ENCODE measurements around the gene SLC49A3. TPM values are rescaled to one million over a fixed set of nuclear protein-coding genes. Genes with fewer than 3 reads are reported as not detected.

Gene SLC49A3
- polyA plus RNA-seq, 1 experiment: 2.8 TPM

DNA sequence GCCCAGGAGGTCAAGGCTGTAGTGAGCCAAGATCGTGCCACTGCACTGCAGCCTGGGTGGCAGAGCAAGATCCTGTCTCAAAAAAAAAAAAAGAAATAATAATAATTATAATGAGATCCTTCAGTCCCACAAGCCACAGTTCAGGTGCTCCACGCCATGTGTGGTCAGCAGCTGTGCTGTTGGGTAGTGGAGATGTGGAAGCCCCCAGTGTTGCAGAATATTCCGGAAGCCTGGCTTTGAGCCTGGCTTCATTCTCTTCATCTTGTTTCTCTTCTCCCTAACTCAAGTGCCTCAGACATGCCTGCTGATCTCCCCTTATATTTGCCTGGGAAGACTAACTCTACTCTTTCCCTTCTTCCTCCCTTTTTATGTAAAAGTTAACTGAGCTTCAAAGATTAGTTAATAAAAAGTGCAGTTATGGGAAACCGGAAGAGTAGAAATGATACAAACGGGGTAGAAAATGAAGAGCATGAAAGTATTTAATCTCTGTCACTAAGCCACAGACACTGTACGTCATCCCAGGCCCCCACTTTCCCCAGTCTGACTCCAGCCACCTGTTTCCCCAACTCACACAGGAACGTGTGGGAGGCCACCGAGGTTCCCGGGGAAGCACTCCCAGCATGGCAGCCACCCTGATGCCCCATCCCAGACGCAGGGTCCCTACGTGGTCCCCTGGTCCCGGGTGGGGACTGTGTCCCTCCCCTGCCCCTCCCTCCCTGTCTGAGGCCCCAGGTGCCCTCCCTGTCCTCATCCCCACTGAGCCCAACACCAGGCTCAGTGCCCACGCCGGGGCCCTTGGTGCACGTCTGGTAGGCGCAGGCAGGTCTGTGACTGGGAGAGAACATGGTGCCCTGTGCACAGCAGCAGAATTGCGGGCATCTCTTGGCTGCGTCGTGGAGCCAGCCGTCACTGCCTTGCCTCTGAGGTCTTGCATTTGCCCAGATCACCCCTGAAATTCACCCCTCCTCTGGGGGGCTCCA is 40.7 kb upstream of the SLC49A3 start:
- no peak overlapping the region for H3K4me3 ChIP-seq (ENCODE audit: low read depth, low read length)
- H3K27me3 ChIP-seq (ENCODE audit: control insufficient read depth, insufficient read depth, low read length): no peaks in the 10 kb centered on the region
- ChIA-PET CTCF (interaction anchor here (1.0 to 2.2 kb wide), 2 partner anchors 12 to 13 kb away, joined by 3 to 6 read pairs; no protein-coding TSS in a partner anchor), POLR2A (no interaction called here)
- no peak for TF ChIP-seq CTCF (IDR thresholded peaks at IDR 0.05; ENCODE audit: insufficient read depth, low read depth, low read length)
- DNase-seq (ENCODE audit: low read depth): no peak
- H3K36me3 ChIP-seq (ENCODE audit: control insufficient read depth, insufficient read depth, low read length): peaks cover 27% of the 10 kb centered on the region

- Histone ChIP-seq H3K27me3 (ENCODE audit: control insufficient read depth, insufficient read depth, low read length) (no peaks in the 10 kb centered on the region), H3K36me3 (ENCODE audit: control insufficient read depth, insufficient read depth, low read length) (peaks cover 19% of the 10 kb centered on the region), H3K4me3 (ENCODE audit: low read depth, low read length) (no peak overlapping the region)
- no peak for DNase-seq (ENCODE audit: low read depth)
- CTCF ChIA-PET: no interaction called here
- no peak for TF ChIP-seq CTCF (IDR thresholded peaks at IDR 0.05; ENCODE audit: insufficient read depth, low read depth, low read length)
- POLR2A ChIA-PET: interaction anchor here (0.6 kb wide), 1 partner anchor 204 kb away, joined by 5 read pairs; no protein-coding TSS in a partner anchor
Observed at GRCh38 chr4:727576-727975, 38.6 kb upstream of the SLC49A3 start.

- Histone ChIP-seq H3K36me3 (ENCODE audit: control insufficient read depth, insufficient read depth, low read length) (peaks cover 19% of the 10 kb centered on the region), H3K4me3 (ENCODE audit: low read depth, low read length) (no peak overlapping the region), H3K27me3 (ENCODE audit: control insufficient read depth, insufficient read depth, low read length) (no peaks in the 10 kb centered on the region)
- CTCF ChIA-PET: interaction anchor here (0.6 to 0.7 kb wide), 2 partner anchors 14 to 37 kb away, joined by 3 to 4 read pairs; no protein-coding TSS in a partner anchor
- no peak for TF ChIP-seq CTCF (IDR thresholded peaks at IDR 0.05; ENCODE audit: insufficient read depth, low read depth, low read length)
- DNase-seq (ENCODE audit: low read depth): no peak
- POLR2A ChIA-PET: interaction anchor here (0.6 kb wide), 1 partner anchor 204 kb away, joined by 5 read pairs; no protein-coding TSS in a partner anchor
Observed at GRCh38 chr4:726838-727237, 37.9 kb upstream of the SLC49A3 start.

DNA sequence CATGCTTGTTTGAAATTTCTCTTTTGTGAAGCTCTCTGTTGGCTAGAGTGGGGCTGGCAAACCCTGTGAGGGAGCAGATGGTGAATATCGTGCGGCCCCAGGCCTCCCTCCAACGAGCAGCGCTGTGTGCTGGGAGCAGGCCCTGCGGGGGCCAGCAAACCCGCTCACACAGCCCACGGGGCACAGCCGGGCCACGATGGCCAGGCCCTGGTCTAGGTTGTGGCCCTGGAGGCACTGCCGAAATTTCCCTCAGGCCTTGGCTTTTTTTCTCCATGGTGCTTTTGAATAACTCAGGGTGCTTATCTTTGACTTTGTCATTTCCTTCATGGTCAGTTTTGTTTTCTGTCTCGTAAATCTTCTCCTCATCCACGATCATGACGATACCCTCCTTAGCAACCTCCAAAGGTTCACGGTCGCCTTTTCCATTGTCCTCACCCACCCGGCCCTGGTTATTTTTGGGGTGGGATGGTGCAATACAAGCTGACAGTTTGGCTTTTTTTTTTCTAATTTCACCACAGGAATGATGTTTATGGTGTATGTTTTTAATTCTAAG is 37.4 kb upstream of the SLC49A3 start:
- Histone ChIP-seq H3K36me3 (ENCODE audit: control insufficient read depth, insufficient read depth, low read length) (peaks cover 20% of the 10 kb centered on the region), H3K27me3 (ENCODE audit: control insufficient read depth, insufficient read depth, low read length) (no peaks in the 10 kb centered on the region), H3K4me3 (ENCODE audit: low read depth, low read length) (no peak overlapping the region)
- POLR2A ChIA-PET: no interaction called here
- no peak for TF ChIP-seq CTCF (IDR thresholded peaks at IDR 0.05; ENCODE audit: insufficient read depth, low read depth, low read length)
- CTCF ChIA-PET: interaction anchor here (0.6 kb wide), 1 partner anchor 37 kb away, joined by 4 read pairs; no protein-coding TSS in a partner anchor
- peak; percentile 44 for DNase-seq (ENCODE audit: low read depth)
